Left kidney (tissue), 2 donors: ENCODE data around the gene FNDC3A. TPM values are rescaled to one million over a fixed set of nuclear protein-coding genes. Genes with fewer than 3 reads are reported as not detected.
"Not testable (repeated sequence)": the region's sequence is repeated elsewhere in the genome, so short reads cannot be mapped to it uniquely, and the experiment has no call there.

Source experiments
- DNase-seq: peaks from one replicate; pipeline ENCODE4 v3.0.0-alpha.2; 2013
- polyA plus RNA-seq: library from polyadenylated mRNA; unstranded; fragments of 120-200 nt; gene quantifications from one replicate; pipeline ENCODE4 v1.2.1, GENCODE V29; 2013; ENCODE audit not compliant: insufficient read length

FNDC3A gene
- polyA plus RNA-seq, 1 donor, result 103 TPM

GRCh38 chr13:48976576-48977285, 1.0 kb downstream of the FNDC3A start:
- peak; percentile 33 for DNase-seq

- DNase-seq, result no peak
Measured at GRCh38 chr13:48977286-48977625, 1.5 kb downstream of the FNDC3A start.

- DNase-seq, result no peak
Measured at GRCh38 chr13:48977973-48978372, 2.3 kb downstream of the FNDC3A start.

- DNase-seq, result no peak
Measured at GRCh38 chr13:48978942-48979601, 3.4 kb downstream of the FNDC3A start.

GRCh38 chr13:48979892-48980291, 4.2 kb downstream of the FNDC3A start:
- no peak for DNase-seq

GRCh38 chr13:48983331-48983730, 7.6 kb downstream of the FNDC3A start:
- DNase-seq, result no peak

- DNase-seq, result peak; percentile 43
Measured at GRCh38 chr13:48985756-48986155, 10.0 kb downstream of the FNDC3A start.

- DNase-seq, result no peak
Measured at GRCh38 chr13:48990900-48991299, 15.2 kb downstream of the FNDC3A start.

- no peak for DNase-seq
Measured at GRCh38 chr13:48993150-48993549, 17.4 kb downstream of the FNDC3A start.

- no peak for DNase-seq
Measured at GRCh38 chr13:48994706-48995105, 19.0 kb downstream of the FNDC3A start.

GRCh38 chr13:48998641-48999292, 23.1 kb downstream of the FNDC3A start:
- DNase-seq, result no peak

- DNase-seq, result no peak
Measured at GRCh38 chr13:49000247-49000646, 24.5 kb downstream of the FNDC3A start.

GRCh38 chr13:49018986-49019635, 43.4 kb downstream of the FNDC3A start:
- DNase-seq, result not testable (repeated sequence)

- DNase-seq, result no peak
Measured at GRCh38 chr13:49020328-49020727, 44.6 kb downstream of the FNDC3A start.

GRCh38 chr13:49020940-49021553, 45.3 kb downstream of the FNDC3A start:
- no peak for DNase-seq

- no peak for DNase-seq
Measured at GRCh38 chr13:49021953-49022352, 46.2 kb downstream of the FNDC3A start.

- no peak for DNase-seq
Measured at GRCh38 chr13:49022472-49023144, 46.9 kb downstream of the FNDC3A start.

GRCh38 chr13:49023431-49023830, 47.7 kb downstream of the FNDC3A start:
- DNase-seq, result no peak

GRCh38 chr13:49026851-49027250, 51.1 kb downstream of the FNDC3A start:
- no peak for DNase-seq

- no peak for DNase-seq
Measured at GRCh38 chr13:49029570-49029969, 53.9 kb downstream of the FNDC3A start.

GRCh38 chr13:49030213-49030612, 54.5 kb downstream of the FNDC3A start:
- DNase-seq, result no peak

GRCh38 chr13:49040872-49041271, 65.2 kb downstream of the FNDC3A start:
- no peak for DNase-seq
